HG03521 (cell line): Measurements from ENCODE around the gene PLXNA1.

Source experiments
- ATAC-seq: cut with Tn5 transposase; IDR thresholded peaks from one replicate; pipeline ENCODE4 v1.9.1; 2021; ENCODE audit warnings: mild to moderate bottlenecking, moderate library complexity; ENCODE audit not compliant: unreplicated experiment

Gene PLXNA1

DNA sequence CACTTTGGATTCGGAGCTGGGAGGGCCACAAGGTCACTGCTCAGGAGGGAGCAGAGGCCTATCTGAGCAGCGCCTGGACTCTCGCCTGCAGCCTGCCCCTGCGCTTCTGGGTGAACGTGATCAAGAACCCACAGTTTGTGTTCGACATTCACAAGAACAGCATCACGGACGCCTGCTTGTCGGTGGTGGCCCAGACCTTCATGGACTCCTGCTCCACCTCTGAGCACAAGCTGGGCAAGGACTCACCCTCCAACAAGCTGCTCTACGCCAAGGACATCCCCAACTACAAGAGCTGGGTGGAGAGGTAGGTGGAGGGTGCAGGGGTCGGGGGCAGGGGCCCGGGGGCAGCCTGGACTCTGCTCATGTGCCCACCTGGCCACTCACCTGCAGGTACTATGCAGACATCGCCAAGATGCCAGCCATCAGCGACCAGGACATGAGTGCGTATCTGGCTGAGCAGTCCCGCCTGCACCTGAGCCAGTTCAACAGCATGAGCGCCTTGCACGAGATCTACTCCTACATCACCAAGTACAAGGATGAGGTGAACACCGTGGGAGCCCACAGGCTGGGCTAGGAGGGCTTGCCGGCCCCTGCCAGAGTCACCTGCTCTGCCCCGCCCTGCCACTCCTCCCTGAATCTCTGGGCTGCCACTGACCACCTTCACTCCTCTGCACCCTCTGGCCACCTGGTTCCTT, 49.5 kb downstream of the PLXNA1 start:
- no peak for ATAC-seq
